ENCODE results near the gene TASL. TPM values are rescaled to one million over a fixed set of nuclear protein-coding genes. Genes with fewer than 3 reads are reported as not detected.
A peak's percentile ranks its signal among the peaks of the same experiment; 100 is the strongest.
"Not testable (repeated sequence)": the region's sequence is repeated elsewhere in the genome, so short reads cannot be mapped to it uniquely, and the experiment has no call there.

TASL gene
- total RNA-seq, 1 donor from 2014 or later: not detected

GRCh38 chrX:30580641-30581040, 3.1 kb upstream of the TASL start:
- DNase-seq (ENCODE audit: low read depth in 2 of 2): no peak

GRCh38 chrX:30576881-30577280, 685 bp downstream of the TASL start:
- no peak for DNase-seq (ENCODE audit: low read depth in 2 of 2)

- DNase-seq (ENCODE audit: low read depth in 2 of 2): no peak
These were observed 4.4 kb downstream of the TASL start for GRCh38 chrX:30573125-30573524.

GRCh38 chrX:30572678-30573077, 4.9 kb downstream of the TASL start:
- no peak for DNase-seq (ENCODE audit: low read depth in 2 of 2)

- no peak for DNase-seq (ENCODE audit: low read depth in 2 of 2)
These were observed 5.6 kb downstream of the TASL start for GRCh38 chrX:30572004-30572403.

- peak; percentile 8 to 9 for DNase-seq (ENCODE audit: low read depth in 2 of 2)
These were observed 7.1 kb downstream of the TASL start for GRCh38 chrX:30570505-30570904.

GRCh38 chrX:30568136-30568535, 9.4 kb downstream of the TASL start:
- DNase-seq (ENCODE audit: low read depth in 2 of 2): no peak

GRCh38 chrX:30563070-30563469, 14.5 kb downstream of the TASL start:
- not testable (repeated sequence) for DNase-seq (ENCODE audit: low read depth in 2 of 2)

GRCh38 chrX:30561191-30561590, 16.4 kb downstream of the TASL start:
- no peak for DNase-seq (ENCODE audit: low read depth in 2 of 2)

GRCh38 chrX:30538271-30538670, 39.3 kb downstream of the TASL start:
- no peak for DNase-seq (ENCODE audit: low read depth in 2 of 2)

- DNase-seq (ENCODE audit: low read depth in 2 of 2): no peak
These were observed 43.7 kb downstream of the TASL start for GRCh38 chrX:30533835-30534234.

GRCh38 chrX:30533266-30533665, 44.3 kb downstream of the TASL start:
- DNase-seq (ENCODE audit: low read depth in 2 of 2): no peak

- DNase-seq (ENCODE audit: low read depth in 2 of 2): no peak
These were observed 47.0 kb downstream of the TASL start for GRCh38 chrX:30530606-30531005.

- no peak for DNase-seq (ENCODE audit: low read depth in 2 of 2)
These were observed 51.8 kb downstream of the TASL start for GRCh38 chrX:30525732-30526131.

GRCh38 chrX:30521440-30522182, 56.0 kb downstream of the TASL start:
- DNase-seq (ENCODE audit: low read depth in 2 of 2): no peak

GRCh38 chrX:30513284-30513683, 64.3 kb downstream of the TASL start:
- peak in 1 of 2 donors; percentile 8 for DNase-seq (ENCODE audit: low read depth in 2 of 2)

Other genes starting within 250 kb of the TASL start
- 3.9 and 4.5 TPM in 2 replicates for gene GK, start 75.7 kb upstream of the TASL start, total RNA-seq

Measured in dermis microvascular lymphatic vessel endothelial cell (primary cell).